Osteoblast (primary cell): ENCODE data around the gene TAS2R42. TPM values are rescaled to one million over a fixed set of nuclear protein-coding genes. Genes with fewer than 3 reads are reported as not detected.

ENCODE experiments used
- DNase-seq: peaks from one replicate; pipeline ENCODE4 v3.0.0; 2011; ENCODE audit warnings: low spot score, mixed read lengths; ENCODE audit not compliant: insufficient read length; ENCODE audit errors: missing footprints
- H2AFZ ChIP-seq: 2 replicates; pipeline ENCODE4 v1.6.0; 2011; ENCODE audit warnings: mild to moderate bottlenecking, low read length
- H3K27ac ChIP-seq: 2 replicates; pipeline ENCODE4 v1.5.1; 2011; ENCODE audit warnings: mild to moderate bottlenecking, low read depth, low read length, moderate library complexity
- H3K27me3 ChIP-seq: 2 replicates; pipeline ENCODE4 v1.6.0; 2012; ENCODE audit warnings: mild to moderate bottlenecking, control low read depth, inconsistent platforms, low read length, moderate library complexity; ENCODE audit not compliant: insufficient read depth
- H3K36me3 ChIP-seq: 2 replicates; pipeline ENCODE4 v1.5.1; 2011; ENCODE audit warnings: mild to moderate bottlenecking, low read length, control low read depth, moderate library complexity; ENCODE audit not compliant: insufficient read depth
- H3K4me1 ChIP-seq: 2 replicates; pipeline ENCODE4 v1.5.1; 2011; ENCODE audit warnings: mild to moderate bottlenecking, low read length, control low read depth, moderate library complexity; ENCODE audit not compliant: insufficient read depth
- H3K4me2 ChIP-seq: 2 replicates; pipeline ENCODE4 v1.6.0; 2011; ENCODE audit warnings: mild to moderate bottlenecking, low read length; ENCODE audit not compliant: insufficient read depth
- H3K4me3 ChIP-seq: fragments of 200-600 bp; sonication (generic); 3 replicates; pipeline ENCODE4 v1.5.1; 2012; ENCODE audit warnings: mild to moderate bottlenecking, low read length, inconsistent platforms; ENCODE audit not compliant: insufficient read depth
- H3K79me2 ChIP-seq: 2 replicates; pipeline ENCODE4 v1.6.0; 2012; ENCODE audit warnings: mild to moderate bottlenecking, low read length, control low read depth, inconsistent platforms; ENCODE audit not compliant: insufficient read depth
- H3K9me3 ChIP-seq: 2 replicates; pipeline ENCODE4 v1.5.1; 2011; ENCODE audit warnings: low read depth, low read length, control low read depth
- H4K20me1 ChIP-seq: 2 replicates; pipeline ENCODE4 v1.6.0; 2012; ENCODE audit warnings: mild to moderate bottlenecking, low read length, control low read depth; ENCODE audit not compliant: insufficient read depth
- CTCF ChIP-seq: IDR thresholded peaks from 2 replicates; pipeline ENCODE4 v1.5.1; 2011; ENCODE audit warnings: mild to moderate bottlenecking, low read depth, low read length, moderate library complexity; ENCODE audit errors: extremely low read depth
- total RNA-seq: library from RNA; depleted of rRNA; stranded (reverse); fragments of >200 nt; gene quantifications from 2 replicates; pipeline ENCODE4 v1.2.3, GENCODE V29; 2012

The TAS2R42 gene, protein sequence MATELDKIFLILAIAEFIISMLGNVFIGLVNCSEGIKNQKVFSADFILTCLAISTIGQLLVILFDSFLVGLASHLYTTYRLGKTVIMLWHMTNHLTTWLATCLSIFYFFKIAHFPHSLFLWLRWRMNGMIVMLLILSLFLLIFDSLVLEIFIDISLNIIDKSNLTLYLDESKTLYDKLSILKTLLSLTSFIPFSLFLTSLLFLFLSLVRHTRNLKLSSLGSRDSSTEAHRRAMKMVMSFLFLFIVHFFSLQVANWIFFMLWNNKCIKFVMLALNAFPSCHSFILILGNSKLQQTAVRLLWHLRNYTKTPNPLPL
- not detected in 2 replicates for total RNA-seq

GRCh38 chr12:11186837-11187236 lies at the start of gene TAS2R42:
TSS of gene TAS2R42 (minus strand) at chr12:11186937. CDS start at chr12:11186937, 0 bp downstream.
- DNase-seq, result no peak
- Histone ChIP-seq H3K4me2 (no peak within 1 kb of the TSS), H4K20me1 (peaks cover 4% of the 10 kb centered on the region), H3K27ac (no peak within 1 kb of the TSS), H3K4me1 (no peaks in the 10 kb centered on the region), H3K27me3 (no peaks in the 10 kb centered on the region), H3K36me3 (no peaks in the 10 kb centered on the region), H3K79me2 (peaks cover 4% of the 10 kb centered on the region), H3K9me3 (no peaks in the 10 kb centered on the region), H3K4me3 (no peak within 1 kb of the TSS), H2AFZ (no peak within 1 kb of the TSS)
- no peak for TF ChIP-seq CTCF

DNA sequence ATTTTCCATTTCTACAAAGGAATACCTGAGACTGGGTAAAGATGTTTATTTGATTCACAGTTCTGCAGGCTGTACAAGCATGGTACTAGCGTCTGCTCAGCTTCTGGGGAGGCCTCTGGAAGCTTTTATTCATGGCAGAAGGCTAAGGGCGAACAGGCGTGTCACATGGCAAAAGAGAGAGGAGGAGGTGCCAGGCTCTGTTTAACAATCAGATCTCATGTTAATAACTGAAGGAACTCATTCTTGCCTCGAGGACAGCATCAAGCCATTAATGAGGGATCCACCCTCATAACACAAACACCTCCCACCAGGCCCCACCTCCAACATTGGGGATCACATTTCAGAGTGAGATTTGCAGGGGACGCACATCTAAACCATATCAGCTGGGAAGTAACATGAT lies 46.8 kb upstream of the TAS2R42 start:
- Histone ChIP-seq H3K4me3 (no peak overlapping the region), H3K27me3 (no peaks in the 10 kb centered on the region), H3K36me3 (no peaks in the 10 kb centered on the region), H4K20me1 (peaks cover 3% of the 10 kb centered on the region), H3K9me3 (no peaks in the 10 kb centered on the region), H3K79me2 (no peaks in the 10 kb centered on the region), H3K4me1 (no peaks in the 10 kb centered on the region), H3K4me2 (no peak overlapping the region), H2AFZ (no peak overlapping the region), H3K27ac (no peak overlapping the region)
- no peak for DNase-seq
- no peak for TF ChIP-seq CTCF

GRCh38 chr12:11228296-11228879 lies 41.7 kb upstream of the TAS2R42 start:
- Histone ChIP-seq H3K79me2 (no peaks in the 10 kb centered on the region), H2AFZ (no peak overlapping the region), H3K4me1 (no peaks in the 10 kb centered on the region), H3K4me3 (no peak overlapping the region), H3K27ac (no peak overlapping the region), H3K27me3 (no peaks in the 10 kb centered on the region), H3K36me3 (no peaks in the 10 kb centered on the region), H4K20me1 (peaks cover 10% of the 10 kb centered on the region), H3K9me3 (no peaks in the 10 kb centered on the region), H3K4me2 (peak overlapping the region; percentile 40)
- peak; percentile 76 for TF ChIP-seq CTCF
- peak; percentile 21 for DNase-seq

DNA sequence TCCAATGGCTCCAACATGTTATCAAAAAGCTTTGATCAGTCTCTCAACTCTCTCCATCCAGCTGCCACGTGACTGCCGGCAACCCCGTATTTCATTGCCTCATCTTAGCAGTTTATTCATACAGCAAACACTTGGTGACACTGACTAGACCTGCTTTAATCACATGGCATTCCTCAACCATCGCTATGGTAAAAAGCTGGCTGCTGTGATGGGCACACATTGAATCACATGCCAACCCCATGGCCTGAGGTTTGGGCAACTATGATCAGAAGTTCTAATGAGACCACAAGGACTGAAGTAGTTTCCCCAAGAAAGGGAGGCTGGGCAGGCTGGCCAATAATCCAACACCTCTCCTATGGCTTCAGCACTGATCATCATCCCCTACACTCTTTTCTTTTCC lies 40.6 kb upstream of the TAS2R42 start:
- no peak for TF ChIP-seq CTCF
- Histone ChIP-seq H3K4me3 (no peak overlapping the region), H3K27ac (no peak overlapping the region), H3K36me3 (no peaks in the 10 kb centered on the region), H3K9me3 (no peaks in the 10 kb centered on the region), H3K4me2 (no peak overlapping the region), H4K20me1 (peaks cover 10% of the 10 kb centered on the region), H3K27me3 (no peaks in the 10 kb centered on the region), H3K4me1 (no peaks in the 10 kb centered on the region), H3K79me2 (no peaks in the 10 kb centered on the region), H2AFZ (no peak overlapping the region)
- DNase-seq, result no peak
